HG02870 (cell line): ENCODE data around the gene BRD3OS.

Experiments used
- ATAC-seq: cut with Tn5 transposase; IDR thresholded peaks from one replicate; pipeline ENCODE4 v1.9.1; 2021; ENCODE audit warnings: mild to moderate bottlenecking, moderate library complexity; ENCODE audit not compliant: unreplicated experiment

The BRD3OS gene

GRCh38 chr9:134024828-134025605 is at the start of gene BRD3OS:
Gene BRD3OS (plus strand): TSS chr9:134025481. CDS start chr9:134026748, 1,267 bp downstream.
- peak; percentile 88 for ATAC-seq

- ATAC-seq, result no peak
Observed at GRCh38 chr9:133975511-133975910, 49.8 kb upstream of the BRD3OS start.

- ATAC-seq, result no peak
Observed at GRCh38 chr9:133976191-133976861, 49.0 kb upstream of the BRD3OS start.

GRCh38 chr9:133976887-133977286 is 48.4 kb upstream of the BRD3OS start:
- no peak for ATAC-seq

- ATAC-seq, result no peak
Observed at GRCh38 chr9:133977421-133978201, 47.7 kb upstream of the BRD3OS start.

GRCh38 chr9:133978226-133978898 is 46.9 kb upstream of the BRD3OS start:
- no peak for ATAC-seq

- no peak for ATAC-seq
Observed at GRCh38 chr9:133978899-133979272, 46.4 kb upstream of the BRD3OS start.

GRCh38 chr9:133979273-133979920 is 45.9 kb upstream of the BRD3OS start:
- no peak for ATAC-seq

GRCh38 chr9:133979921-133980863 is 45.1 kb upstream of the BRD3OS start:
- no peak for ATAC-seq

- ATAC-seq, result no peak
Observed at GRCh38 chr9:133980864-133981588, 44.3 kb upstream of the BRD3OS start.

GRCh38 chr9:133981589-133981957 is 43.7 kb upstream of the BRD3OS start:
- no peak for ATAC-seq

GRCh38 chr9:133981958-133982681 is 43.2 kb upstream of the BRD3OS start:
- ATAC-seq, result no peak

GRCh38 chr9:133982971-133983720 is 42.1 kb upstream of the BRD3OS start:
- no peak for ATAC-seq

- ATAC-seq, result no peak
Observed at GRCh38 chr9:133986061-133986460, 39.2 kb upstream of the BRD3OS start.

GRCh38 chr9:133986774-133987445 is 38.4 kb upstream of the BRD3OS start:
- ATAC-seq, result no peak

GRCh38 chr9:133987446-133987788 is 37.9 kb upstream of the BRD3OS start:
- ATAC-seq, result no peak
